Measurements from ENCODE around the gene RPL36. TPM values are rescaled to one million over a fixed set of nuclear protein-coding genes. Genes with fewer than 3 reads are reported as not detected.

The RPL36 gene
- total RNA-seq, 1 experiment from 2014 or later, result 1,504 TPM

DNA sequence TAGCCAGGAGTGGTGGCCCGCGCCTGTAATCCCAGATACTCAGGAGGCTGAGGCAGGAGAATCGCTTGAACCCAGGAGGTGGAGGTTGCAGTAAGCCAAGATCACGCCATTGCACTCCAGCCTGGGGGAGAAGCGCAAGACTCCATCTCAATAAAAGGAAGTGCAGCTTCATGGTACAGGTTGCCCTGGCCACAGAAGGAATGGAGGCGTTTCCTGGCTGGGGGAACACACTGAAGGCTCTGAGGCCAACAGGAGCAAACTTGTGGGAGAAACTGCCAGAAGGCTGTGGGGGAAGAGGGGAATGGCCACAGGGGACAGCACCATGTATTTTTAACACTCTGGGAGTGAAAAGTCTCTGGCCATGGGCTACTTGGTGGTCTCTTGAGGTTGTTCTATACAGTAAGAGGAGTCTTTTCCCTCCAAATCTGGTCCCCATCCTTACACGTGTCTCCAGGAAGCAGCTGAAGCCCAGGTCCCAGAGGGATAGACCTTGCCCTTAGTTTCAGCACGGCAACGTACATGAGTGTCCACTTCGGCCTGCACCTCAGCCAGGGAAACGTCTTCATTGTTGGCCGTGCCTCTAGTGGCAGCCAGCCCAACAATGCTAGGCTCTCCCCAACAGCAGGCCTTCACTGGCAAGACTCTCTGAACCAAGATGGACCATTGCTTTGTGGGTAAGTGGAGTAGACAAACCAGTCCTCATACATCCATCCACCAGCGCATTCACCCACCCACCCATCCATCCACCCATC, 17.2 kb upstream of the RPL36 start:
- ChIA-PET RAD21 (ENCODE audit: low non-redundant PET in 1 of 2, low total read pairs in 2 of 2, uncharacterized antibody in 2 of 2, unreplicated experiment in 2 of 2) (no interaction called here), POLR2A (no interaction called here), CTCF (interaction anchor here (1.1 kb wide), 1 partner anchor 14 kb away, joined by 3 read pairs; no protein-coding TSS in a partner anchor)
- Histone ChIP-seq H3K4me1 (ENCODE audit: control insufficient read depth in 1 of 2, insufficient read depth in 2 of 2, low read length in 2 of 2) (no peaks in the 10 kb centered on the region), H3K27ac (ENCODE audit: low read depth, low read length) (no peak overlapping the region), H2AFZ (ENCODE audit: low read depth, low read length, poor library complexity, severe bottlenecking) (no peak overlapping the region), H3K9me3 (ENCODE audit: control insufficient read depth in 1 of 2, insufficient read depth in 1 of 2, low read depth in 1 of 2, low read length in 2 of 2) (no peaks in the 10 kb centered on the region), H3K79me2 (ENCODE audit: insufficient read depth, low read length) (no peaks in the 10 kb centered on the region), H3K9me2 (ENCODE audit: insufficient read depth) (no peaks in the 10 kb centered on the region), H4K20me1 (ENCODE audit: insufficient read depth) (no peaks in the 10 kb centered on the region), H3K9ac (ENCODE audit: low read length) (no peak overlapping the region), H3K27me3 (ENCODE audit: insufficient read depth, low read length) (no peaks in the 10 kb centered on the region), H3K4me2 (ENCODE audit: low read length) (no peak overlapping the region), H3K4me3 (replicated peaks in 1 of 2; ENCODE audit: low read depth in 1 of 2, low read length in 2 of 2) (no peak overlapping the region), H3K36me3 (ENCODE audit: control insufficient read depth in 1 of 2, insufficient read depth in 2 of 2, low read length in 2 of 2) (peaks cover 7 to 13% of the 10 kb centered on the region in 2 experiments; a peak in 3 of 4 replicates)
- intact Hi-C loops (cut with micrococcal nuclease), result no loop called here
- DNase-seq (ENCODE audit: low read depth, low spot score) (no peak), ATAC-seq (no peak)
- no TSS peak for BruUV-seq (replicated peaks)
- no peak for TF ChIP-seq JUND (IDR thresholded peaks at IDR 0.05)
- TF ChIP-seq SP1 (IDR thresholded peaks at IDR 0.05; ENCODE audit: low read depth), result no peak
- TF ChIP-seq, protein P1, sequence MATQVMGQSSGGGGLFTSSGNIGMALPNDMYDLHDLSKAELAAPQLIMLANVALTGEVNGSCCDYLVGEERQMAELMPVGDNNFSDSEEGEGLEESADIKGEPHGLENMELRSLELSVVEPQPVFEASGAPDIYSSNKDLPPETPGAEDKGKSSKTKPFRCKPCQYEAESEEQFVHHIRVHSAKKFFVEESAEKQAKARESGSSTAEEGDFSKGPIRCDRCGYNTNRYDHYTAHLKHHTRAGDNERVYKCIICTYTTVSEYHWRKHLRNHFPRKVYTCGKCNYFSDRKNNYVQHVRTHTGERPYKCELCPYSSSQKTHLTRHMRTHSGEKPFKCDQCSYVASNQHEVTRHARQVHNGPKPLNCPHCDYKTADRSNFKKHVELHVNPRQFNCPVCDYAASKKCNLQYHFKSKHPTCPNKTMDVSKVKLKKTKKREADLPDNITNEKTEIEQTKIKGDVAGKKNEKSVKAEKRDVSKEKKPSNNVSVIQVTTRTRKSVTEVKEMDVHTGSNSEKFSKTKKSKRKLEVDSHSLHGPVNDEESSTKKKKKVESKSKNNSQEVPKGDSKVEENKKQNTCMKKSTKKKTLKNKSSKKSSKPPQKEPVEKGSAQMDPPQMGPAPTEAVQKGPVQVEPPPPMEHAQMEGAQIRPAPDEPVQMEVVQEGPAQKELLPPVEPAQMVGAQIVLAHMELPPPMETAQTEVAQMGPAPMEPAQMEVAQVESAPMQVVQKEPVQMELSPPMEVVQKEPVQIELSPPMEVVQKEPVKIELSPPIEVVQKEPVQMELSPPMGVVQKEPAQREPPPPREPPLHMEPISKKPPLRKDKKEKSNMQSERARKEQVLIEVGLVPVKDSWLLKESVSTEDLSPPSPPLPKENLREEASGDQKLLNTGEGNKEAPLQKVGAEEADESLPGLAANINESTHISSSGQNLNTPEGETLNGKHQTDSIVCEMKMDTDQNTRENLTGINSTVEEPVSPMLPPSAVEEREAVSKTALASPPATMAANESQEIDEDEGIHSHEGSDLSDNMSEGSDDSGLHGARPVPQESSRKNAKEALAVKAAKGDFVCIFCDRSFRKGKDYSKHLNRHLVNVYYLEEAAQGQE (IDR thresholded peaks at IDR 0.05; ENCODE audit: low read depth), result no peak

DNA sequence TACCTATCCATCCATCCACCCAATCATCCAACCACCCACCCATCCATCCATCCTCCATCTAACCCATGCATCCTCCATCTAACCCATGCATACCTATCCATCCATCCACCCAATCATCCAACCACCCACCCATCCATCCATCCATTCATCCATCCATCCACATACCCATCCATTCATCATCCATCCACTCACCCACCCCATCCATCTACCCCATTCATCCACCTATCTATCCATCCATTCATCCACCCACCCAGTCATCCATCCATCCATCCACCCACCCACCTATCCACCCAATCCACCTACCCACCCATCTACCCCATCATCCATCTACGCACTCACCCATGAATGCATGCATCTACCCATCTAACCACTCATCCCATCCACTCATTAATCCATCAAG, 16.3 kb upstream of the RPL36 start:
- Histone ChIP-seq H3K36me3 (ENCODE audit: control insufficient read depth in 1 of 2, insufficient read depth in 2 of 2, low read length in 2 of 2) (peaks cover 3 to 10% of the 10 kb centered on the region in 2 experiments; a peak in 2 of 4 replicates), H3K9ac (ENCODE audit: low read length) (no peak overlapping the region), H3K4me1 (ENCODE audit: control insufficient read depth in 1 of 2, insufficient read depth in 2 of 2, low read length in 2 of 2) (no peaks in the 10 kb centered on the region), H3K9me3 (ENCODE audit: control insufficient read depth in 1 of 2, insufficient read depth in 1 of 2, low read depth in 1 of 2, low read length in 2 of 2) (no peaks in the 10 kb centered on the region), H3K27me3 (ENCODE audit: insufficient read depth, low read length) (no peaks in the 10 kb centered on the region), H2AFZ (ENCODE audit: low read depth, low read length, poor library complexity, severe bottlenecking) (no peak overlapping the region), H4K20me1 (ENCODE audit: insufficient read depth) (no peaks in the 10 kb centered on the region), H3K4me2 (ENCODE audit: low read length) (no peak overlapping the region), H3K27ac (ENCODE audit: low read depth, low read length) (no peak overlapping the region), H3K4me3 (replicated peaks in 1 of 2; ENCODE audit: low read depth in 1 of 2, low read length in 2 of 2) (no peak overlapping the region), H3K9me2 (ENCODE audit: insufficient read depth) (no peaks in the 10 kb centered on the region), H3K79me2 (ENCODE audit: insufficient read depth, low read length) (no peaks in the 10 kb centered on the region)
- intact Hi-C loops (cut with micrococcal nuclease), result no loop called here
- BruUV-seq (replicated peaks), result no TSS peak
- CTCF ChIA-PET, result no interaction called here
- DNase-seq (ENCODE audit: low read depth, low spot score) (no peak), ATAC-seq (no peak)
- POLR2A ChIA-PET, result no interaction called here
- RAD21 ChIA-PET (ENCODE audit: low non-redundant PET in 1 of 2, low total read pairs in 2 of 2, uncharacterized antibody in 2 of 2, unreplicated experiment in 2 of 2), result no interaction called here
- TF ChIP-seq EZH2 (IDR thresholded peaks at IDR 0.05) (no peak), MAX (IDR thresholded peaks at IDR 0.05) (no peak), POLR2A (IDR thresholded peaks at IDR 0.05; ENCODE audit: borderline replicate concordance, extremely low read depth, insufficient read depth, insufficient read length) (no peak), ELF1 (IDR thresholded peaks at IDR 0.05; ENCODE audit: borderline replicate concordance, low read depth) (no peak), YY1 (IDR thresholded peaks at IDR 0.05; ENCODE audit: extremely low read depth, insufficient replicate concordance, low read depth, low read length) (no peak), EZH2phosphoT487 (IDR thresholded peaks at IDR 0.05; ENCODE audit: borderline replicate concordance) (no peak)
- TF ChIP-seq, protein P2, sequence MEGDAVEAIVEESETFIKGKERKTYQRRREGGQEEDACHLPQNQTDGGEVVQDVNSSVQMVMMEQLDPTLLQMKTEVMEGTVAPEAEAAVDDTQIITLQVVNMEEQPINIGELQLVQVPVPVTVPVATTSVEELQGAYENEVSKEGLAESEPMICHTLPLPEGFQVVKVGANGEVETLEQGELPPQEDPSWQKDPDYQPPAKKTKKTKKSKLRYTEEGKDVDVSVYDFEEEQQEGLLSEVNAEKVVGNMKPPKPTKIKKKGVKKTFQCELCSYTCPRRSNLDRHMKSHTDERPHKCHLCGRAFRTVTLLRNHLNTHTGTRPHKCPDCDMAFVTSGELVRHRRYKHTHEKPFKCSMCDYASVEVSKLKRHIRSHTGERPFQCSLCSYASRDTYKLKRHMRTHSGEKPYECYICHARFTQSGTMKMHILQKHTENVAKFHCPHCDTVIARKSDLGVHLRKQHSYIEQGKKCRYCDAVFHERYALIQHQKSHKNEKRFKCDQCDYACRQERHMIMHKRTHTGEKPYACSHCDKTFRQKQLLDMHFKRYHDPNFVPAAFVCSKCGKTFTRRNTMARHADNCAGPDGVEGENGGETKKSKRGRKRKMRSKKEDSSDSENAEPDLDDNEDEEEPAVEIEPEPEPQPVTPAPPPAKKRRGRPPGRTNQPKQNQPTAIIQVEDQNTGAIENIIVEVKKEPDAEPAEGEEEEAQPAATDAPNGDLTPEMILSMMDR (IDR thresholded peaks at IDR 0.05 in 2 of 3, conservative IDR thresholded peaks at IDR 0.05 in 1 of 3; ENCODE audit: borderline replicate concordance in 1 of 3, insufficient read depth in 1 of 3, low read depth in 2 of 3, low read length in 2 of 3), result no peak
- TF ChIP-seq, protein P3, sequence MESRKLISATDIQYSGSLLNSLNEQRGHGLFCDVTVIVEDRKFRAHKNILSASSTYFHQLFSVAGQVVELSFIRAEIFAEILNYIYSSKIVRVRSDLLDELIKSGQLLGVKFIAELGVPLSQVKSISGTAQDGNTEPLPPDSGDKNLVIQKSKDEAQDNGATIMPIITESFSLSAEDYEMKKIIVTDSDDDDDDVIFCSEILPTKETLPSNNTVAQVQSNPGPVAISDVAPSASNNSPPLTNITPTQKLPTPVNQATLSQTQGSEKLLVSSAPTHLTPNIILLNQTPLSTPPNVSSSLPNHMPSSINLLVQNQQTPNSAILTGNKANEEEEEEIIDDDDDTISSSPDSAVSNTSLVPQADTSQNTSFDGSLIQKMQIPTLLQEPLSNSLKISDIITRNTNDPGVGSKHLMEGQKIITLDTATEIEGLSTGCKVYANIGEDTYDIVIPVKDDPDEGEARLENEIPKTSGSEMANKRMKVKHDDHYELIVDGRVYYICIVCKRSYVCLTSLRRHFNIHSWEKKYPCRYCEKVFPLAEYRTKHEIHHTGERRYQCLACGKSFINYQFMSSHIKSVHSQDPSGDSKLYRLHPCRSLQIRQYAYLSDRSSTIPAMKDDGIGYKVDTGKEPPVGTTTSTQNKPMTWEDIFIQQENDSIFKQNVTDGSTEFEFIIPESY (IDR thresholded peaks at IDR 0.05; ENCODE audit: extremely low read depth, insufficient replicate concordance, low read length), result no peak

Measured in HCT116 (cell line).